ENCODE measurements around the gene MYCBPAP.

MYCBPAP gene

GRCh38 chr17:50459756-50460155 is 48.5 kb upstream of the MYCBPAP start:
- Histone ChIP-seq H2AFZ (ENCODE audit: low read length) (no peak overlapping the region), H3K36me3 (ENCODE audit: insufficient read depth, low read length) (no peaks in the 10 kb centered on the region), H3K27ac (ENCODE audit: low read depth, low read length, poor library complexity, severe bottlenecking) (no peak overlapping the region), H3K79me2 (ENCODE audit: insufficient read depth, low read length) (no peaks in the 10 kb centered on the region), H4K20me1 (ENCODE audit: insufficient read depth, low read length) (no peaks in the 10 kb centered on the region), H3K9me3 (ENCODE audit: low read length) (no peaks in the 10 kb centered on the region), H3F3A (ENCODE audit: insufficient read depth, low read length) (no peaks in the 10 kb centered on the region), H3K4me3 (ENCODE audit: low read depth, low read length, poor library complexity, severe bottlenecking) (no peak overlapping the region), H3K4me1 (ENCODE audit: insufficient read depth, low read length, severe bottlenecking) (no peaks in the 10 kb centered on the region), H3K9me2 (ENCODE audit: low read depth, low read length) (no peaks in the 10 kb centered on the region), H3K27me3 (ENCODE audit: insufficient read depth, low read length) (no peaks in the 10 kb centered on the region), H3K9ac (ENCODE audit: low read length) (no peak overlapping the region), H3K4me2 (ENCODE audit: low read length) (no peak overlapping the region)
- TF ChIP-seq CTCF (IDR thresholded peaks at IDR 0.05; ENCODE audit: low read length) (no peak), EZH2 (IDR thresholded peaks at IDR 0.05; ENCODE audit: borderline replicate concordance, low read length) (no peak)

GRCh38 chr17:50460831-50461526 is 47.3 kb upstream of the MYCBPAP start:
- no peaks in the 10 kb centered on the region for H3F3A ChIP-seq (ENCODE audit: insufficient read depth, low read length)
- no peaks in the 10 kb centered on the region for H4K20me1 ChIP-seq (ENCODE audit: insufficient read depth, low read length)
- no peaks in the 10 kb centered on the region for H3K36me3 ChIP-seq (ENCODE audit: insufficient read depth, low read length)
- no peak overlapping the region for H3K4me3 ChIP-seq (ENCODE audit: low read depth, low read length, poor library complexity, severe bottlenecking)
- no peak for TF ChIP-seq CTCF (IDR thresholded peaks at IDR 0.05; ENCODE audit: low read length)
- no peak for TF ChIP-seq EZH2 (IDR thresholded peaks at IDR 0.05; ENCODE audit: borderline replicate concordance, low read length)
- no peaks in the 10 kb centered on the region for H3K27me3 ChIP-seq (ENCODE audit: insufficient read depth, low read length)
- no peaks in the 10 kb centered on the region for H3K79me2 ChIP-seq (ENCODE audit: insufficient read depth, low read length)
- H3K9ac ChIP-seq (ENCODE audit: low read length): no peak overlapping the region
- no peaks in the 10 kb centered on the region for H3K4me1 ChIP-seq (ENCODE audit: insufficient read depth, low read length, severe bottlenecking)
- no peaks in the 10 kb centered on the region for H3K9me2 ChIP-seq (ENCODE audit: low read depth, low read length)
- no peak overlapping the region for H2AFZ ChIP-seq (ENCODE audit: low read length)
- H3K4me2 ChIP-seq (ENCODE audit: low read length): no peak overlapping the region
- H3K9me3 ChIP-seq (ENCODE audit: low read length): no peaks in the 10 kb centered on the region
- no peak overlapping the region for H3K27ac ChIP-seq (ENCODE audit: low read depth, low read length, poor library complexity, severe bottlenecking)

GRCh38 chr17:50461550-50462132 is 46.6 kb upstream of the MYCBPAP start:
- Histone ChIP-seq H4K20me1 (ENCODE audit: insufficient read depth, low read length) (no peaks in the 10 kb centered on the region), H3K4me3 (ENCODE audit: low read depth, low read length, poor library complexity, severe bottlenecking) (no peak overlapping the region), H3K9ac (ENCODE audit: low read length) (no peak overlapping the region), H3K36me3 (ENCODE audit: insufficient read depth, low read length) (no peaks in the 10 kb centered on the region), H3K4me1 (ENCODE audit: insufficient read depth, low read length, severe bottlenecking) (no peaks in the 10 kb centered on the region), H3K9me3 (ENCODE audit: low read length) (no peaks in the 10 kb centered on the region), H3K4me2 (ENCODE audit: low read length) (no peak overlapping the region), H3K79me2 (ENCODE audit: insufficient read depth, low read length) (no peaks in the 10 kb centered on the region), H3F3A (ENCODE audit: insufficient read depth, low read length) (no peaks in the 10 kb centered on the region), H3K27me3 (ENCODE audit: insufficient read depth, low read length) (no peaks in the 10 kb centered on the region), H3K27ac (ENCODE audit: low read depth, low read length, poor library complexity, severe bottlenecking) (no peak overlapping the region), H2AFZ (ENCODE audit: low read length) (no peak overlapping the region), H3K9me2 (ENCODE audit: low read depth, low read length) (no peaks in the 10 kb centered on the region)
- no peak for TF ChIP-seq CTCF (IDR thresholded peaks at IDR 0.05; ENCODE audit: low read length)
- no peak for TF ChIP-seq EZH2 (IDR thresholded peaks at IDR 0.05; ENCODE audit: borderline replicate concordance, low read length)
